Upper lobe of left lung (tissue), 6 donors: ENCODE data around the gene ELK3. TPM values are rescaled to one million over a fixed set of nuclear protein-coding genes. Genes with fewer than 3 reads are reported as not detected.

Experiments used
- ATAC-seq, 2 donors: fragments of 200-7000 bp; cut with Tn5 transposase; one replicate each; pipeline ENCODE4 v1.9.1; 2022; ENCODE audit warnings: mild to moderate bottlenecking in 2 of 2, moderate library complexity in 2 of 2; ENCODE audit not compliant: low FRiP score in 2 of 2
- DNase-seq, 2 donors: peaks; one replicate each; pipeline ENCODE4 v3.0.0-alpha.2; 2019 to 2020
- H3K27ac ChIP-seq, 4 donors: fragments of 200-600 bp; sonication (generic); one replicate each; pipeline ENCODE4 v1.5.1; 2016 to 2019
- H3K27me3 ChIP-seq, 4 donors: fragments of 200-600 bp; sonication (generic); one replicate each; pipeline ENCODE4 v1.5.1; 2017 to 2019
- H3K36me3 ChIP-seq, 4 donors: fragments of 200-600 bp; sonication (generic); one replicate each; pipeline ENCODE4 v1.5.1; 2016 to 2019
- H3K4me1 ChIP-seq, 4 donors: fragments of 200-600 bp; sonication (generic); one replicate each; pipeline ENCODE4 v1.5.1; 2018 to 2019
- H3K4me3 ChIP-seq, 4 donors: fragments of 200-600 bp; sonication (generic); one replicate each; pipeline ENCODE4 v1.5.1; 2017 to 2019; ENCODE audit warnings: mild to moderate bottlenecking in 2 of 4, moderate library complexity in 1 of 4
- H3K9me3 ChIP-seq, 4 donors: fragments of 200-600 bp; sonication (generic); one replicate each; pipeline ENCODE4 v1.5.1; 2018 to 2019
- EP300 ChIP-seq, 4 donors: sonication (generic); formaldehyde crosslinking; IDR thresholded peaks; one replicate each; pipeline ENCODE4 v1.5.1; 2017; ENCODE audit warnings: antibody characterized with exemption in 4 of 4, control low read depth in 2 of 4
- POLR2A ChIP-seq, 4 donors: fragments of 450-650 bp; IDR thresholded peaks; one replicate each; pipeline ENCODE4 v1.5.1; 2016 to 2017; ENCODE audit warnings: antibody characterized with exemption in 4 of 4, mild to moderate bottlenecking in 2 of 4
- POLR2AphosphoS5 ChIP-seq, 2 donors: sonication (generic); formaldehyde crosslinking; IDR thresholded peaks; one replicate each; pipeline ENCODE4 v1.5.1; 2017; ENCODE audit warnings: antibody characterized with exemption in 2 of 2
- WGBS, 2 donors: methylation state at CpG; one replicate each; pipeline ENCODE4 v1.1.5; 2017 to 2018; 5-methylcytosine and 5-hydroxymethylcytosine counted together
- total RNA-seq, 6 donors: library from RNA; depleted of rRNA in 4 of 6; stranded (reverse); fragments of >200 nt in 4 of 6; gene quantifications; one replicate each; pipeline versions ENCODE4 v1.1.0 to v1.2.1, GENCODE V29; 2016 to 2021
- TF ChIP-seq, protein P1 (sequence below), 6 experiments: fragments of 450-650 bp in 4 of 6; fragments of 200-600 bp in 2 of 6; sonication (generic) in 2 of 6; IDR thresholded peaks; one replicate each; pipeline ENCODE4 v1.5.1; 2016 to 2019; ENCODE audit warnings: antibody characterized with exemption in 6 of 6
- donor health status: DM: no; HTN: no; CAD: no; lungs with moderate emphysema.
- donor health status: DM: no; HTN: yes; CAD: no; lungs with severe emphysema.

Gene ELK3
- total RNA-seq, 6 donors from 2014 or later: 7.3 to 38.4 (median 22.1) TPM

DNA sequence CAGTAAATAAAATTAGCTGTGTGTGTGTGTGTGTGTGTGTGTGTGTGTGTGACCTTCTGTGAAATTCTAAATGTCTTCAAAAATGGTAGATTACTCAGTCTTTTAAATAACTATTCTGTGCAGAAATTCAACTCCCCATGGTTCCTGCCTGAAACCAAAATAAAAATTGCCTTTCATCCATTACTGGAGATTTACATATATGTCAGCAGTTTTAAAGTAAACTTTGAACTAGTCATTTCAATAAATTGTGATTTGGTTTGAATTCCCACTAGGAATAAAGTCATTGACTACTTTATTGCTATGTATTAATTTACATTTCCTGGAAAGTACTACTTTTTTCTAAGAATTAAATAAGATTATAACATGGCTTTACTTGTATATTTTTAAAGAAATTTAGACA is 5.3 kb downstream of the ELK3 start:
- H3K9me3 ChIP-seq: no peaks in the 10 kb centered on the region
- DNase-seq (no peak), ATAC-seq (no peak)
- no peak for TF ChIP-seq POLR2A (IDR thresholded peaks at IDR 0.05)
- TF ChIP-seq EP300 (IDR thresholded peaks at IDR 0.05): no peak
- no peak for TF ChIP-seq POLR2AphosphoS5 (IDR thresholded peaks at IDR 0.05)
- TF ChIP-seq, protein P1, sequence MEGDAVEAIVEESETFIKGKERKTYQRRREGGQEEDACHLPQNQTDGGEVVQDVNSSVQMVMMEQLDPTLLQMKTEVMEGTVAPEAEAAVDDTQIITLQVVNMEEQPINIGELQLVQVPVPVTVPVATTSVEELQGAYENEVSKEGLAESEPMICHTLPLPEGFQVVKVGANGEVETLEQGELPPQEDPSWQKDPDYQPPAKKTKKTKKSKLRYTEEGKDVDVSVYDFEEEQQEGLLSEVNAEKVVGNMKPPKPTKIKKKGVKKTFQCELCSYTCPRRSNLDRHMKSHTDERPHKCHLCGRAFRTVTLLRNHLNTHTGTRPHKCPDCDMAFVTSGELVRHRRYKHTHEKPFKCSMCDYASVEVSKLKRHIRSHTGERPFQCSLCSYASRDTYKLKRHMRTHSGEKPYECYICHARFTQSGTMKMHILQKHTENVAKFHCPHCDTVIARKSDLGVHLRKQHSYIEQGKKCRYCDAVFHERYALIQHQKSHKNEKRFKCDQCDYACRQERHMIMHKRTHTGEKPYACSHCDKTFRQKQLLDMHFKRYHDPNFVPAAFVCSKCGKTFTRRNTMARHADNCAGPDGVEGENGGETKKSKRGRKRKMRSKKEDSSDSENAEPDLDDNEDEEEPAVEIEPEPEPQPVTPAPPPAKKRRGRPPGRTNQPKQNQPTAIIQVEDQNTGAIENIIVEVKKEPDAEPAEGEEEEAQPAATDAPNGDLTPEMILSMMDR (IDR thresholded peaks at IDR 0.05): no peak
- H3K36me3 ChIP-seq: peaks cover 0 to 3% (median 0%) of the 10 kb centered on the region in 4 donors
- peaks cover 11 to 37% (median 28%) of the 10 kb centered on the region in 4 donors for H3K4me1 ChIP-seq
- no peaks in the 10 kb centered on the region for H3K27me3 ChIP-seq
- no peak overlapping the region for H3K4me3 ChIP-seq
- H3K27ac ChIP-seq: peak overlapping the region in 3 of 4 donors; percentile 8 to 53 (median 46)

DNA sequence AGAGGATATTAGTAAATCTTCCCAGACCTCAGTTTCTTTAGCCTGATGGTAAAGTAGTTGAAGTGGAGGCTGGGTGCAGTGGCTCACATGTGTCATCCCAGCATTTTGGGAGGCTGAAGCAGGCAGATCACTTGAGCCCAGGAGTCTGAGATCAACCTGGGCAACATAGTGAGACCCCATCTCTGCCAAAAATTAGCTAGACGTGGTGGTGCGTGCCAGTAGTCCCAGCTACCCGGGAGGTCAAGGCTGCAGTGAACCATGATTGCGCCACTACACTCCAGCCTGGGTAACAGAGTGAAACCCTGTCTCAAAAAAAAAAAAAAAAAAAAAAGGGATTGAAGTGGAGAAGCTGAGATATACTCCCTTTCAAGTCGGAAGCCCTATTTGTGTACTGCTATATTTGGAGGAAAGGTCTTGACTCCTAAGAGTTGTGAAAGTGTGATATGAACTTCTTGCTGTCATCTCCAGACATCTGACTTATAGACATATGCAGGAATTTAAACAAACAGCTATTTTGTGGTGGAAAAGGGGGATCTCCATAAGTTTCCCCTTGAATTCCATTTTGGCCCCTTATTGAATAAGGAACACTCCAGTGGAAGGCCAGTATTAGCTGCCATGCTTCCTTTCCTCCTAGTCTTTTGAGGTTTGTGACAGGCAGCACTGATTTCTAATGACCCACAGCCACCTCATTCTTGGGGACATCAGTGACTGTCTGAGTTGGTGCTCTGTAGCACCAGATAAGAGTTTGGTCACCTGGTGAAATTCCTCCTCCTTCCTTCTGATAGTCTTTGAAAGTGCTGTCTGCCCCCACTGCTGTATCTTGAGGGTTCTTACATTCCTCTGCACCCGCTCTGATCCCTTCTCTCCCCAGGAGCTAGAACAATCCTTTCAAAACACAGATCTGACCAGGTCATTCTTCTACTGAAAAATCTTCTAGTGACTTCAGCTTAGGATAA is 7.4 kb downstream of the ELK3 start:
- Histone ChIP-seq H3K27ac (peak overlapping the region in 1 of 4 donors; percentile 8), H3K36me3 (peaks cover 0 to 3% (median 0%) of the 10 kb centered on the region in 4 donors), H3K4me1 (peaks cover 17 to 35% (median 27%) of the 10 kb centered on the region in 4 donors), H3K4me3 (no peak overlapping the region), H3K9me3 (no peaks in the 10 kb centered on the region), H3K27me3 (no peaks in the 10 kb centered on the region)
- no peak for DNase-seq
- no peak for ATAC-seq
- TF ChIP-seq EP300 (IDR thresholded peaks at IDR 0.05): no peak
- no peak for TF ChIP-seq POLR2AphosphoS5 (IDR thresholded peaks at IDR 0.05)
- TF ChIP-seq POLR2A (IDR thresholded peaks at IDR 0.05): no peak
- TF ChIP-seq, protein P1 (IDR thresholded peaks at IDR 0.05): no peak
- WGBS, 2 donors: 76 to 89% methylated on average over 6 of the region's 6 CpGs

DNA sequence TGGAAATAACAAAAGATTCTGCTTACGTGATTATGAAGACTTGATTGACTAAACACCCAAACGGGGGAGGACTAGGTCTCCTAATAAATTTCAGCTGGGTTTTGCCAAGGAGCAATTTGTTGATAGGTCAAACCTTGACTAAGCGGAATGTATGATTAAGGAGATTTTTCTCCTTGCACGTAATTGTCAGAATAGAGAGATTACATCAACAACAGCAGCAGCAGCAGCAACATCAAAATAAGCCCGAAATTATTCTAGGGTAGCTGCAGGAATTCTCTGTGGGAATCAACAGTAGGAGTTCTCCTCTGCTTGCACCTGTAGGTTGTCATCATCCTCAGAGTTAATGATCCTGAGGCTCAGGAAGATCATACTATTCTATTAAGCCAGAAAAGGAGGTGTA is 10.2 kb downstream of the ELK3 start:
- TF ChIP-seq POLR2AphosphoS5 (IDR thresholded peaks at IDR 0.05): no peak
- no peak for TF ChIP-seq POLR2A (IDR thresholded peaks at IDR 0.05)
- DNase-seq (no peak), ATAC-seq (no peak)
- Histone ChIP-seq H3K4me1 (peaks cover 22 to 36% (median 27%) of the 10 kb centered on the region in 4 donors), H3K4me3 (no peak overlapping the region), H3K36me3 (peaks cover 0 to 3% (median 0%) of the 10 kb centered on the region in 4 donors), H3K9me3 (no peaks in the 10 kb centered on the region), H3K27me3 (no peaks in the 10 kb centered on the region), H3K27ac (no peak overlapping the region)
- 83 to 85% methylated on average over 5 of the region's 5 CpGs for WGBS, 2 donors

DNA sequence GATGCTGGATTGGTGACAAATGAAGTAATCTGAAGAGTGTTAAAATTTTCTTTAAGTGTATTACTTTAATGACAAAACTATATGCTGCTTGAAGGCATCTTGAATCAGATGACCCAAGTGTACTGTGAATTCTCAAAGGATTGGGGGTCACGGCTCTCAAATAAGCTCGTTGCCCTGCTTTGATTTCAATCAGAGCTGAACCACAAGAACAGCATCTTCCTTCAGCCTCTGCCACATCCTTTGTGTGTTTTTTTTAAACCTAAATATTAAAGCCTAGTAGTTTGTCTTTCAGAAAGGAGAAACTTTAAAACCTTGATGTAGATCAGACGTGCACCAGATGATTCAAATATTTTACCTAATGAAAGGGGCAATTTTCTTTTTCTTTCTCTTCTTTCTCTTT is 11.7 kb downstream of the ELK3 start:
- H3K9me3 ChIP-seq: no peaks in the 10 kb centered on the region
- ATAC-seq (no peak), DNase-seq (no peak)
- no peaks in the 10 kb centered on the region for H3K27me3 ChIP-seq
- no peak overlapping the region for H3K4me3 ChIP-seq
- WGBS, 2 donors: 38 to 60% methylated on average over 3 of the region's 3 CpGs
- peak overlapping the region in 1 of 4 donors; percentile 64 for H3K27ac ChIP-seq
- H3K36me3 ChIP-seq: peaks cover 0 to 3% (median 0%) of the 10 kb centered on the region in 4 donors
- TF ChIP-seq, protein P1 (IDR thresholded peaks at IDR 0.05): no peak
- TF ChIP-seq POLR2A (IDR thresholded peaks at IDR 0.05) (no peak), EP300 (IDR thresholded peaks at IDR 0.05) (no peak), POLR2AphosphoS5 (IDR thresholded peaks at IDR 0.05) (no peak)
- peaks cover 30 to 44% (median 37%) of the 10 kb centered on the region in 4 donors for H3K4me1 ChIP-seq

DNA sequence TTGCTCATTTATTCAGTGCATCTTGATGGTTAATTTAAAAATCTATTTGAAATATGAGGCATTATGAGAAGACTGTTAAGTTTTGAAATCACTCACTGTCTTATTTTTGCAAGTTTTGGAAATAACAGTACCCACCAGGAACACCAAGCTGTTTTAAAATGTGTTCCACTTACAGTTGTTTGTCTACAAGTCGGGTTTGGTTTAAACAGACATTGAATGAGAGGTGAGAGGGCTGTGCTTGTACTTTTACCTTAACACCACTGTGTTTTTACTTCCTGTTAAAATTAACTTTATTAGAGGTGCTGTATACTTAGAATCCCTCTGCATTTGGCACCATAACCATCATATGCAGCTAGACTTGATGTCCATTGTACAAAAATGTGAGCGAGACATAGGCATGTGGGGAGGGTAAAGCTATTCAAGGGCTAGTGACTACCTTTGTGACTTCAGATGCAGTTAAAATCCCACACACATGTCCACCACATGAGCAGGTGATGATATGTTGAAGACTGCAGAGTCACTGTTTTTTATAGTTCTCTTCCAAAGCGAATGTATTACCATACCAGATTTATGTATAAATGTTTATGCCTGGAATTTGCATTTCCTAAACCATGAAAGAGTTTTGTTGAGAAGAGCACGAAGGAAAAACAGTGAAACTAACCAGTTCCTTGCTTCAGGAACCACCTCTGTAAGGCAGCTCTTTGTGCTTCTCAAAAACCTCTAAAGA is 12.9 kb downstream of the ELK3 start:
- no peaks in the 10 kb centered on the region for H3K27me3 ChIP-seq
- ATAC-seq (no peak), DNase-seq (no peak)
- 66 to 73% methylated on average over 4 of the region's 4 CpGs for WGBS, 2 donors
- no peak overlapping the region for H3K4me3 ChIP-seq
- peak overlapping the region in 1 of 4 donors; percentile 64 for H3K27ac ChIP-seq
- no peak for TF ChIP-seq POLR2A (IDR thresholded peaks at IDR 0.05)
- TF ChIP-seq EP300 (IDR thresholded peaks at IDR 0.05): no peak
- TF ChIP-seq, protein P1 (IDR thresholded peaks at IDR 0.05): no peak
- TF ChIP-seq POLR2AphosphoS5 (IDR thresholded peaks at IDR 0.05): no peak
- no peaks in the 10 kb centered on the region for H3K9me3 ChIP-seq
- H3K36me3 ChIP-seq: peaks cover 0 to 3% (median 0%) of the 10 kb centered on the region in 4 donors
- H3K4me1 ChIP-seq: peaks cover 38 to 49% (median 44%) of the 10 kb centered on the region in 4 donors
